PC-9 (cell line): ENCODE results near the gene FGD5. TPM values are rescaled to one million over a fixed set of nuclear protein-coding genes. Genes with fewer than 3 reads are reported as not detected.

Experiments
- BruUV-seq: library from RNA; stranded (reverse); fragments of 400-500 nt; replicated peaks from 2 replicates; lab custom pipeline; 2021; lab: Mats Ljungman, UMichigan
- CTCF ChIA-PET: fragments of 300-600 bp; sonication (Branson Sonifier 250); formaldehyde crosslinking; loops from one replicate; lab custom pipeline; 2022; ENCODE audit warnings: antibody characterized with exemption; lab: Charles Lee
- POLR2A ChIA-PET: fragments of 300-600 bp; sonication (Branson Sonifier 250); formaldehyde crosslinking; loops from one replicate; lab custom pipeline; 2022; ENCODE audit warnings: antibody characterized with exemption; ENCODE audit not compliant: unreplicated experiment; lab: Charles Lee
- DNase-seq, 2 experiments: peaks; one replicate each; pipeline versions ENCODE4 v3.0.0 to v3.0.0-alpha.2; 2015 to 2022; ENCODE audit warnings: mixed read lengths in 1 of 2
- H2AFZ ChIP-seq: fragments of 200-600 bp; sonication (generic); 2 replicates; pipeline ENCODE4 v1.8.1; 2017; ENCODE audit warnings: antibody characterized with exemption
- H3F3A ChIP-seq: fragments of 200-600 bp; sonication (generic); 2 replicates; pipeline ENCODE4 v1.8.1; 2017; ENCODE audit warnings: antibody characterized with exemption, mild to moderate bottlenecking, low read depth; ENCODE audit not compliant: insufficient read depth
- H3K27ac ChIP-seq: fragments of 200-600 bp; sonication (generic); 2 replicates; pipeline ENCODE4 v1.6.1; 2016; ENCODE audit warnings: mixed run types
- H3K27me3 ChIP-seq: fragments of 200-600 bp; sonication (generic); 2 replicates; pipeline ENCODE4 v1.6.1; 2016; ENCODE audit warnings: low read depth, mixed run types; ENCODE audit not compliant: insufficient read depth
- H3K36me3 ChIP-seq: fragments of 200-600 bp; sonication (generic); 2 replicates; pipeline ENCODE4 v1.6.1; 2016; ENCODE audit warnings: low read depth, mixed run types
- H3K4me1 ChIP-seq: fragments of 200-600 bp; sonication (generic); replicated peaks from 2 replicates; pipeline ENCODE4 v1.6.1; 2016; ENCODE audit warnings: mixed run types; ENCODE audit not compliant: insufficient read depth
- H3K4me2 ChIP-seq: fragments of 200-600 bp; sonication (generic); 2 replicates; pipeline ENCODE4 v1.6.1; 2017; ENCODE audit warnings: mixed run types
- H3K4me3 ChIP-seq: fragments of 200-600 bp; sonication (generic); 2 replicates; pipeline ENCODE4 v1.6.1; 2016; ENCODE audit warnings: mixed run types
- H3K79me2 ChIP-seq: fragments of 200-600 bp; sonication (generic); 2 replicates; pipeline ENCODE4 v1.6.1; 2017; ENCODE audit warnings: low read depth, mixed run types
- H3K9me2 ChIP-seq: fragments of 200-600 bp; sonication (generic); 2 replicates; pipeline ENCODE4 v1.8.1; 2017; ENCODE audit warnings: mild to moderate bottlenecking; ENCODE audit not compliant: insufficient read depth
- H3K9me3 ChIP-seq: fragments of 200-600 bp; sonication (generic); 2 replicates; pipeline ENCODE4 v1.8.1; 2016; ENCODE audit warnings: low read depth; ENCODE audit not compliant: insufficient read depth
- H4K20me1 ChIP-seq: fragments of 200-600 bp; sonication (generic); 2 replicates; pipeline ENCODE4 v1.8.1; 2017; ENCODE audit not compliant: insufficient read depth
- EZH2 ChIP-seq: fragments of 200-600 bp; sonication (generic); IDR thresholded peaks from 2 replicates; pipeline ENCODE4 v1.8.0; 2017; ENCODE audit warnings: antibody characterized with exemption, low read depth
- intact Hi-C: fragments of 100-400 bp; cut with micrococcal nuclease; formaldehyde crosslinking; loops from one replicate; pipeline ENCODE4 v1.10.0; 2022; ENCODE audit not compliant: unreplicated experiment
- total RNA-seq: library from RNA; stranded (reverse); gene quantifications from 2 replicates; pipeline ENCODE4 v1.2.3, GENCODE V29; 2021
- TF ChIP-seq, protein P1 (sequence below): fragments of 200-600 bp; sonication (generic); conservative IDR thresholded peaks from 2 replicates; pipeline ENCODE4 v1.6.1; 2017; ENCODE audit warnings: mixed run types, antibody characterized with exemption, mild to moderate bottlenecking, moderate library complexity

The FGD5 gene
- total RNA-seq, 1 experiment from 2014 or later: not detected

DNA sequence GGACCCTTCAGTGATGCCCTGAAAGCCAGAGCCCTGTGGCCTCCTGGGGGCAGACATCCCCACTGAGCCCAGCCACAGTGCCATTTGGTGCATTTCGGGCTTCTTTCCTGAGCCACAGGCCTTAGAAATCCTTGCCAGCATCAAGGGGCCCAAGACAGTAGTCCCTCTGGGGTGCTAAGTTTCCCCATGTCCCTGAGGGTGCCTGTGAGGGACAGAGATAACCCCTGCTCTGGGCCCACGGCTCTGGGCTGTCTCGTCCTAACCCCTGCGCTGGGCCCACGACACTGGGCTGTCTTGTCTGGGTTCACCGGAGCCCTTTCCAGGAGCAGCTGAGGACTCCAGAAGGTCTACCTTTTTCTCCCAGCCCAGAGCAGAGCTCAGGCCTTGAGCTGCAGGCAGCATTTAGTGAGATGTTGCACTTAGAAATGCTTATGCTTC lies 45.1 kb upstream of the FGD5 start:
- H3K27me3 ChIP-seq: no peaks in the 10 kb centered on the region; the same call in 1 of the 2 replicates
- H3K4me1 ChIP-seq: no peaks in the 10 kb centered on the region
- BruUV-seq: no TSS peak
- ChIA-PET CTCF (no interaction called here), POLR2A (no interaction called here)
- no peak overlapping the region for H2AFZ ChIP-seq
- H3K27ac ChIP-seq: no peak overlapping the region
- no peaks in the 10 kb centered on the region for H3F3A ChIP-seq
- no peaks in the 10 kb centered on the region; the same call in 1 of the 2 replicates for H3K9me3 ChIP-seq
- intact Hi-C loops: no loop called here
- H4K20me1 ChIP-seq: no peaks in the 10 kb centered on the region
- no peak for DNase-seq
- H3K4me2 ChIP-seq: no peak overlapping the region
- H3K4me3 ChIP-seq: no peak overlapping the region
- no peak for TF ChIP-seq EZH2
- TF ChIP-seq, protein P1, sequence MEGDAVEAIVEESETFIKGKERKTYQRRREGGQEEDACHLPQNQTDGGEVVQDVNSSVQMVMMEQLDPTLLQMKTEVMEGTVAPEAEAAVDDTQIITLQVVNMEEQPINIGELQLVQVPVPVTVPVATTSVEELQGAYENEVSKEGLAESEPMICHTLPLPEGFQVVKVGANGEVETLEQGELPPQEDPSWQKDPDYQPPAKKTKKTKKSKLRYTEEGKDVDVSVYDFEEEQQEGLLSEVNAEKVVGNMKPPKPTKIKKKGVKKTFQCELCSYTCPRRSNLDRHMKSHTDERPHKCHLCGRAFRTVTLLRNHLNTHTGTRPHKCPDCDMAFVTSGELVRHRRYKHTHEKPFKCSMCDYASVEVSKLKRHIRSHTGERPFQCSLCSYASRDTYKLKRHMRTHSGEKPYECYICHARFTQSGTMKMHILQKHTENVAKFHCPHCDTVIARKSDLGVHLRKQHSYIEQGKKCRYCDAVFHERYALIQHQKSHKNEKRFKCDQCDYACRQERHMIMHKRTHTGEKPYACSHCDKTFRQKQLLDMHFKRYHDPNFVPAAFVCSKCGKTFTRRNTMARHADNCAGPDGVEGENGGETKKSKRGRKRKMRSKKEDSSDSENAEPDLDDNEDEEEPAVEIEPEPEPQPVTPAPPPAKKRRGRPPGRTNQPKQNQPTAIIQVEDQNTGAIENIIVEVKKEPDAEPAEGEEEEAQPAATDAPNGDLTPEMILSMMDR: no peak
- no peaks in the 10 kb centered on the region for H3K36me3 ChIP-seq
- H3K79me2 ChIP-seq: no peaks in the 10 kb centered on the region
- H3K9me2 ChIP-seq: no peaks in the 10 kb centered on the region

DNA sequence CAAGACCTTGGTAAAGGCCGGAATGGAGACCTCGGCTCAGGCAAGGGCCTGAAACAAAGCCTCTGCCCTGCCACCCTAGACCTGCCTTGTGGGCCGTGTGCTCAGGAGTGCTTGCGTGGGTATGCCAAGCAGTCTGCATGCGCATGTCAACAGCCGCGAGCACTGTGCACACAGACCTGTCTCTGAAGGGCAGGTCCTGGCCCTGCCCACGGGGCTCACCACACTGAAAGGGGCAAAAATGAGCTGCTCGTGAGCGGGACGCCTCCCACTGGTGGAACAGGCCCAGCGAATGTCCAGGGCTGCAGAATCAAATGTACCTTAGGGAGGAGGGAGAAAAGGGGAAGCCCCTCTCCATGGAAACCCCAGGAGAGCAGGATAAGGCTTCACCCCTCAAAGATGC lies 44.3 kb upstream of the FGD5 start:
- no peaks in the 10 kb centered on the region for H3K79me2 ChIP-seq
- no peaks in the 10 kb centered on the region for H3F3A ChIP-seq
- BruUV-seq: no TSS peak
- H3K9me3 ChIP-seq: no peaks in the 10 kb centered on the region; the same call in 1 of the 2 replicates
- no peaks in the 10 kb centered on the region for H3K4me1 ChIP-seq
- no peak overlapping the region for H3K27ac ChIP-seq
- H3K4me3 ChIP-seq: no peak overlapping the region
- POLR2A ChIA-PET: no interaction called here
- no peak overlapping the region for H3K4me2 ChIP-seq
- H2AFZ ChIP-seq: no peak overlapping the region
- DNase-seq: no peak
- no peaks in the 10 kb centered on the region for H3K36me3 ChIP-seq
- no peaks in the 10 kb centered on the region for H4K20me1 ChIP-seq
- no peaks in the 10 kb centered on the region for H3K9me2 ChIP-seq
- intact Hi-C loops: no loop called here
- no peaks in the 10 kb centered on the region; the same call in 1 of the 2 replicates for H3K27me3 ChIP-seq
- TF ChIP-seq, protein P1: no peak
- TF ChIP-seq EZH2: no peak
- CTCF ChIA-PET: no interaction called here

DNA sequence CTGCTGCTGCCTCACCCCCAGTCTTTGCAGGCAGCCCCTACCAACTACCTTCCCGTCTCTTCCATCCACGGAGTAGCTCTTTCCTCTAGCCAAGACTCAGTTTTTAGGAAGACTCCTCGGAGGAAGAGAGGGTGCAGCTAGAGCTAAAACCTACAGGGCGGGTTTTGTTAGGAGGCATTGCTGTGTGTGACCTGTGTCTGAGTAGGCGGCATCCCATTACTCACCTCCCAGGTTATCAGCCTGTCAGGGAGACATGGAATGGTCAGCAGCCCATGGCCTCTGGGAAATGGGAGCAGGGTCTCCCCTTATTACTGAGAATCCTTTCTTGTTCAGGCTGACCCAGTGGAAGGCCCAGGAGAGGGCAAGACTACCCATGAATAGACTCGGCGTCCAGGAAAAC lies 43.8 kb upstream of the FGD5 start:
- TF ChIP-seq, protein P1: no peak
- TF ChIP-seq EZH2: no peak
- no peaks in the 10 kb centered on the region for H3K4me1 ChIP-seq
- no peak overlapping the region for H3K4me2 ChIP-seq
- no peaks in the 10 kb centered on the region for H3K79me2 ChIP-seq
- no peak for DNase-seq
- H3K27me3 ChIP-seq: no peaks in the 10 kb centered on the region; the same call in 1 of the 2 replicates
- no peaks in the 10 kb centered on the region for H3K9me2 ChIP-seq
- POLR2A ChIA-PET: no interaction called here
- no peaks in the 10 kb centered on the region for H3K36me3 ChIP-seq
- no peak overlapping the region for H2AFZ ChIP-seq
- H4K20me1 ChIP-seq: no peaks in the 10 kb centered on the region
- H3K27ac ChIP-seq: no peak overlapping the region
- intact Hi-C loops: loop anchor here (5.0 kb wide), 1 partner anchor 878 kb away; no protein-coding TSS in a partner anchor
- no peaks in the 10 kb centered on the region; the same call in 1 of the 2 replicates for H3K9me3 ChIP-seq
- no TSS peak for BruUV-seq
- H3F3A ChIP-seq: no peaks in the 10 kb centered on the region
- H3K4me3 ChIP-seq: no peak overlapping the region
- CTCF ChIA-PET: no interaction called here
